GM12873 (cell line): ENCODE results near the gene GMPS.

ENCODE experiments used
- TF ChIP-seq, protein P1 (sequence below): IDR thresholded peaks from 2 replicates; pipeline ENCODE4 v1.5.1; 2012; ENCODE audit warnings: low read depth, mild to moderate bottlenecking, moderate library complexity, low read length, control low read depth; ENCODE audit not compliant: insufficient read depth; ENCODE audit errors: missing control alignments

Gene GMPS

DNA sequence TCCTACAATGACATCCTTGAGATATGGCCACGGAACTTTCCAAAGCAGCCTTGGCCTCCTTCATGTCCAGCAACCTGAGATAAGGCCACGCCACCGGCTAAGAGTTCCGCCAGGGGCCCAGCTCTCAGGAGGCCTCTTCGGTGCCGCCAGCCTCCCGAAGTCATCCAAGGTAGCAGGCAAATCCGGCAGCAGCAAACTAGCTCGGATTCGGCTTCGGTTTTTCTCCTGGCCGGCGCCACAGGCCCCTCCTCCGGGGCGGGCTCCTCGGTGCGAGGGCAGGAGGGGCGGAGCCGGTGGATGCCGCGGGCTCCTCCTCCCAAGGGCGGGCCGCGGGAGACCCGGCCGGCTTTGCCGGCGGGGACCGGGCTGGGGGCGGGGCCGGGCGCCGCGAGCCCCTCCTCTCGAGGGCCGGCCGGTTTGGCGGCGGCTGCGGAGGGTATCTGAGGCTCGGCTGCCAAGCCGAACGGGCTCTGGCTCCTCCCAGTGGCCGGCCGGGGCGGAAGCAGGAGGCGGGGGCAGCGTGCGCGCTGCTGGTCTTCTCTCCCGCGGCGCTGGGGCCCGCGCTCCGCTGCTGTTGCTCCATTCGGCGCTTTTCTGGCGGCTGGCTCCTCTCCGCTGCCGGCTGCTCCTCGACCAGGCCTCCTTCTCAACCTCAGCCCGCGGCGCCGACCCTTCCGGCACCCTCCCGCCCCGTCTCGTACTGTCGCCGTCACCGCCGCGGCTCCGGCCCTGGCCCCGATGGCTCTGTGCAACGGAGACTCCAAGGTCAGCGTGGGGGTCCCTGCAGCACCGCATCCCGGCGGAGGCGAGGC lies at the start of gene GMPS:
Gene GMPS, plus strand, starts transcription at position 518 of the 812 bp plus-strand sequence. Its CDS starts 221 bp downstream, at position 739.
- TF ChIP-seq, protein P1, sequence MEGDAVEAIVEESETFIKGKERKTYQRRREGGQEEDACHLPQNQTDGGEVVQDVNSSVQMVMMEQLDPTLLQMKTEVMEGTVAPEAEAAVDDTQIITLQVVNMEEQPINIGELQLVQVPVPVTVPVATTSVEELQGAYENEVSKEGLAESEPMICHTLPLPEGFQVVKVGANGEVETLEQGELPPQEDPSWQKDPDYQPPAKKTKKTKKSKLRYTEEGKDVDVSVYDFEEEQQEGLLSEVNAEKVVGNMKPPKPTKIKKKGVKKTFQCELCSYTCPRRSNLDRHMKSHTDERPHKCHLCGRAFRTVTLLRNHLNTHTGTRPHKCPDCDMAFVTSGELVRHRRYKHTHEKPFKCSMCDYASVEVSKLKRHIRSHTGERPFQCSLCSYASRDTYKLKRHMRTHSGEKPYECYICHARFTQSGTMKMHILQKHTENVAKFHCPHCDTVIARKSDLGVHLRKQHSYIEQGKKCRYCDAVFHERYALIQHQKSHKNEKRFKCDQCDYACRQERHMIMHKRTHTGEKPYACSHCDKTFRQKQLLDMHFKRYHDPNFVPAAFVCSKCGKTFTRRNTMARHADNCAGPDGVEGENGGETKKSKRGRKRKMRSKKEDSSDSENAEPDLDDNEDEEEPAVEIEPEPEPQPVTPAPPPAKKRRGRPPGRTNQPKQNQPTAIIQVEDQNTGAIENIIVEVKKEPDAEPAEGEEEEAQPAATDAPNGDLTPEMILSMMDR, result peak; percentile 46

DNA sequence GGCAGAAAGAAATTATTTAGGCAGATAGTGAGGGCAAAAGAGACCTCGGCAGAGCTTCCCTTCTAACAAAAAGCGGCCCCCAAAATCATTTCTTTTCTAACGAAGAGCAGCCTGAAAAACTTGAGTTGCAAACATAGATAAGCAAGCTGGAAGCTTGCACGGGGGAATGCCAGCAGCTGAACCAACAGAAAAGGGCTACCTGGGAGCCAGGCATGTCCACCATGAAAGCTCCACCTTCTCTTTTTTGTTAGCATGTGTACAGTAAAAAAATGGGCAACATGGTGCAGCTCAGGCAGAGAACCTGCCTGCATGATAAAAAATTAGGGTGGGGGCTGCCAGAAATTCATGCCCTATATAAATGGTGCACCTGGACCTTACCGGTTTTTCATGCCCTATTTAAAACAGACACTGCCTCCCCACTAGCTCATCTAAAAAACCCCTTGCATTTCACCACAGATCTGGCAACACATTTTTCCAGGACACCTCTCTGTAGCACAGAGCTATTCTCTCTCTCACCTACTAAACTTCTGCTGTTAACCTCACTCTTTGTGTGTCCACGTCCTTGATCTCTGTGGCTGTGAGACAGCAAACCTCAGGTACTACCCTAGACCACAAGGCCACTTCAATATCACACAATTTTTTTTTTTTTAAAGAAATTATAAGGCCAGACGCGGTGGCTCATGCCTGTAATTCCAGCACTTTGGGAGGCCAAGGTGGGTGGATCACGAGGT lies 34.9 kb upstream of the GMPS start:
- TF ChIP-seq, protein P1, result no peak

DNA sequence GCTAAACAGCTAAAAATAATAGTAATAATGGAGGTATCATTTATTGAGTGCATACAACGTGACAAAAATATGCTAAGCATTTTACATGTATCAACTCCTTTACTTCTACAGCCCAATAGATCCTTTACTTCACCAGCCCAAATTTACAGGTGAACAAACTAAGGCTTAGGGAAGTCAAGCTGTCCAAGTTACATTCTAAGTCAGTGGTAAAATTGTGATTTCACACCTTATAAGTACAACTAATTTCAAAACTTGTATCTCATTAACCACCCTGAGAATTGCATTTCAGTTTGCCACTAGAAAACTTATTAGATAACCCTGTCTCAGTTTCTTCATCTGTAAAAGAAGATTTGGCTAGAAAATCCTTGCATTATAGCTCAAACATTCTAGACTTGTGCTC lies 26.9 kb upstream of the GMPS start:
- TF ChIP-seq, protein P1, result no peak

DNA sequence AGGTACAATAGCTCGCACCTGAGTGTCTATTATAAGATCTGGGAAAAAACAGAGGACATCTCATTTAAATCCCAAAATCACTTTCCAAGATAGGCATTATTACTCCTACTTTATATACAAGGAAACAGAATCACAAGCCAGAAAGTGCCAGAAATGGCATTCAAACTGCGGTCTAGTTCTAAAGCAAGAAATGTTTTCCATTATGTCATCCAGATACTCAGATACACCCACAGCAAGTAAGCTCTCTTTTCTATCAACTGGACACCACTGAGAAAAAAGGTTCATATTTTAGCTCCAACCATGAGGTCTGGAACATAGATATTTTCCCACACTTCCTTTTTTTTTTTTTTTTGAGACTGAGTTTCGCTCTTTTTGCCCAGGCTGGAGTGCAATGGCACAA lies 24.3 kb upstream of the GMPS start:
- TF ChIP-seq, protein P1, result no peak

DNA sequence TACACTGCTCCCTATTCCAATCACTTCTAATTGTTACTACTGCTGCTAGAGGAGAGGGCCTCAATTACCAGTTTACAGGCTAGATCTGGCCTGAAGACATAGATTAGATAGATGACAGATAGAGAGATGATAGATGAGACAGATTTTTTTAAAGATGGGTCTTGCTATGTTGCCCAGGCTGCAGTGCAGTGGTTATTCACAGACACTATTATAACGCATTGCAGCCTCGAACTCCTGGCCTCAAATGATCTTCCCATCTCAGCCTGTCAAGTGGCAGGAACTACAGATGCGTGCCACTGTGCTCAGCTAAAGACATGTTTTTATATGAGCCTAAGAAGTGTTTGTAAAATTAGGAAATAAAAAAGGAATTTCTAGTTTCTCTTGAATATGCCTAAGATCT lies 22.5 kb upstream of the GMPS start:
- TF ChIP-seq, protein P1, result no peak

DNA sequence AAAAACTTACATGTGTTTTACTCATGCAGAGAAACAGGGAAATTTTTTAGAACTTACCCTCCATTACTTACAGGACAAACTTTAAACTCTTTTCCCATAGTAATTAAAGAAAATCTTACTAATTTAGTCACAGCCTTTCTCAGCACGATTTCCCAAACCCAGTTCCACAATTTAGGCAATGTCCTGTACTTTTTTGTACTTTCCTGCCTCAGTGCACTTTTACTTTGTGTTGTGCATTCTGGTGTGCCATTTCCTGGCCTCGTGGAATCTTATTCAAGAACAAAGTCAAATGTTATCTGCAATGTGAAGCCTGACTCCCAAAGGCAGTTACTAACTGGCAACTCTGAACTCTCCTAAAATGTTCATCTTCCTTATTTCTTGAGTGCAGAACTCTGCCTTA lies 18.1 kb upstream of the GMPS start:
- TF ChIP-seq, protein P1, result no peak
